ENCODE results near the gene CASQ1. TPM values are rescaled to one million over a fixed set of nuclear protein-coding genes. Genes with fewer than 3 reads are reported as not detected.

Gene CASQ1
- total RNA-seq, 1 donor from 2014 or later = not detected

- DNase-seq (ENCODE audit: low read depth in 2 of 2) = peak; percentile 69 to 80
Measured at GRCh38 chr1:160205242-160206035, 15.1 kb downstream of the CASQ1 start, which contains the start of gene PEA15. TSS of gene PEA15 (plus strand) at chr1:160205384. CDS start at chr1:160211545, 6,161 bp downstream.

GRCh38 chr1:160206036-160206389 lies 15.6 kb downstream of the CASQ1 start:
- DNase-seq (ENCODE audit: low read depth in 2 of 2) = peak; percentile 49 to 61

GRCh38 chr1:160206421-160207117 lies 16.2 kb downstream of the CASQ1 start:
- peak in 1 of 2 donors; percentile 61 for DNase-seq (ENCODE audit: low read depth in 2 of 2)

- DNase-seq (ENCODE audit: low read depth in 2 of 2) = no peak
Measured at GRCh38 chr1:160207118-160207650, 16.8 kb downstream of the CASQ1 start.

GRCh38 chr1:160207771-160208556 lies 17.6 kb downstream of the CASQ1 start:
- DNase-seq (ENCODE audit: low read depth in 2 of 2) = peak; percentile 48 to 52

- peak in 1 of 2 donors; percentile 16 for DNase-seq (ENCODE audit: low read depth in 2 of 2)
Measured at GRCh38 chr1:160208557-160209320, 18.4 kb downstream of the CASQ1 start.

GRCh38 chr1:160209321-160210046 lies 19.1 kb downstream of the CASQ1 start:
- DNase-seq (ENCODE audit: low read depth in 2 of 2) = peak; percentile 39 to 42

GRCh38 chr1:160210561-160210960 lies 20.2 kb downstream of the CASQ1 start:
- DNase-seq (ENCODE audit: low read depth in 2 of 2) = no peak

GRCh38 chr1:160211046-160211790 lies 20.8 kb downstream of the CASQ1 start:
- DNase-seq (ENCODE audit: low read depth in 2 of 2) = no peak

GRCh38 chr1:160214481-160215140 lies 24.2 kb downstream of the CASQ1 start:
- DNase-seq (ENCODE audit: low read depth in 2 of 2) = no peak

GRCh38 chr1:160216301-160216700 lies 25.9 kb downstream of the CASQ1 start:
- DNase-seq (ENCODE audit: low read depth in 2 of 2) = no peak

- DNase-seq (ENCODE audit: low read depth in 2 of 2) = peak in 1 of 2 donors; percentile 42
Measured at GRCh38 chr1:160217481-160218051, 27.2 kb downstream of the CASQ1 start.

GRCh38 chr1:160219062-160219929 lies 28.9 kb downstream of the CASQ1 start:
- peak; percentile 81 to 82 for DNase-seq (ENCODE audit: low read depth in 2 of 2)

GRCh38 chr1:160220301-160220700 lies 29.9 kb downstream of the CASQ1 start:
- DNase-seq (ENCODE audit: low read depth in 2 of 2) = no peak

GRCh38 chr1:160221089-160221488 lies 30.7 kb downstream of the CASQ1 start:
- DNase-seq (ENCODE audit: low read depth in 2 of 2) = no peak

GRCh38 chr1:160222546-160222945 lies 32.2 kb downstream of the CASQ1 start:
- no peak for DNase-seq (ENCODE audit: low read depth in 2 of 2)

GRCh38 chr1:160224606-160225005 lies 34.2 kb downstream of the CASQ1 start:
- no peak for DNase-seq (ENCODE audit: low read depth in 2 of 2)

GRCh38 chr1:160225345-160225744 lies 35.0 kb downstream of the CASQ1 start:
- DNase-seq (ENCODE audit: low read depth in 2 of 2) = no peak
